K562 (cell line): ENCODE results near the gene CCNQ.

Experiments
- CEBPB ChIP-seq: fragments of 450-650 bp; IDR thresholded peaks from 2 replicates; pipeline ENCODE4 v1.6.1; 2016; ENCODE audit warnings: missing genetic modification characterization, missing compliant biosample characterization
- POLR2AphosphoS5 ChIP-seq: IDR thresholded peaks from 2 replicates; pipeline ENCODE4 v1.6.1; 2011; ENCODE audit warnings: mild to moderate bottlenecking, low read depth, low read length, moderate library complexity; ENCODE audit not compliant: control insufficient read depth, insufficient read depth
- ZNF384 ChIP-seq: IDR thresholded peaks from 2 replicates; pipeline ENCODE4 v1.6.1; 2012; ENCODE audit warnings: low read depth, low read length, improper control_type of control experiment
- TF ChIP-seq, protein P1 (sequence below): sonication (generic); formaldehyde crosslinking; IDR thresholded peaks from 2 replicates; pipeline ENCODE4 v1.8.1; 2023; ENCODE audit warnings: mild to moderate bottlenecking, missing genetic modification reagents

DNA sequence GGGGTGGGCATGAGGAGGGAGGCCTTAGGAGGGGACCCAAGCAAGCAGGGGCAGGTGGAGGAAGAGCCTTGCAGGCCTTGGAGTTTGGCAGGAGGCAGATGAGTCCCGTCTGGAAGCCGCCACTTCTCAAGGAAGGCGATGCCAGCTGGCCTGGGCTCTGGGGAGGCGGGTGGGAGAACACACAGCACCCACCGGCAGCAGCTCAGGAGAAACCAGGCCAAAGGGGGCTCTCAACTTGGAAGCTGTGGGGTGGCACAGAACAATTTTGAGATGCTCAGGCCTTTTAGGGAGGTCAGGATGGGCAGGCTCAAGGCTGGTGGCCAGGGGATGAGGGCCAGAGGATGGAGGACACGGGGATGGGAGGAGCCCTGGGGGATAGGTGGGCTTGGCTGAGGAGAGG lies 36.4 kb upstream of the CCNQ start:
- TF ChIP-seq, protein P1, sequence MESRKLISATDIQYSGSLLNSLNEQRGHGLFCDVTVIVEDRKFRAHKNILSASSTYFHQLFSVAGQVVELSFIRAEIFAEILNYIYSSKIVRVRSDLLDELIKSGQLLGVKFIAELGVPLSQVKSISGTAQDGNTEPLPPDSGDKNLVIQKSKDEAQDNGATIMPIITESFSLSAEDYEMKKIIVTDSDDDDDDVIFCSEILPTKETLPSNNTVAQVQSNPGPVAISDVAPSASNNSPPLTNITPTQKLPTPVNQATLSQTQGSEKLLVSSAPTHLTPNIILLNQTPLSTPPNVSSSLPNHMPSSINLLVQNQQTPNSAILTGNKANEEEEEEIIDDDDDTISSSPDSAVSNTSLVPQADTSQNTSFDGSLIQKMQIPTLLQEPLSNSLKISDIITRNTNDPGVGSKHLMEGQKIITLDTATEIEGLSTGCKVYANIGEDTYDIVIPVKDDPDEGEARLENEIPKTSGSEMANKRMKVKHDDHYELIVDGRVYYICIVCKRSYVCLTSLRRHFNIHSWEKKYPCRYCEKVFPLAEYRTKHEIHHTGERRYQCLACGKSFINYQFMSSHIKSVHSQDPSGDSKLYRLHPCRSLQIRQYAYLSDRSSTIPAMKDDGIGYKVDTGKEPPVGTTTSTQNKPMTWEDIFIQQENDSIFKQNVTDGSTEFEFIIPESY (CRISPR knock-in tag) = no peak
- TF ChIP-seq CEBPB (tag) = no peak
- TF ChIP-seq ZNF384 = no peak
- no peak for TF ChIP-seq POLR2AphosphoS5
